ENCODE results near the gene LONP2. TPM values are rescaled to one million over a fixed set of nuclear protein-coding genes. Genes with fewer than 3 reads are reported as not detected.

The LONP2 gene
- total and polyA plus RNA-seq, 9 of the 15 experiments (the other 6 are each of a cell fraction or from before 2014, with no cell fraction given): 8.1 to 41.2 (median 25.6) TPM

DNA sequence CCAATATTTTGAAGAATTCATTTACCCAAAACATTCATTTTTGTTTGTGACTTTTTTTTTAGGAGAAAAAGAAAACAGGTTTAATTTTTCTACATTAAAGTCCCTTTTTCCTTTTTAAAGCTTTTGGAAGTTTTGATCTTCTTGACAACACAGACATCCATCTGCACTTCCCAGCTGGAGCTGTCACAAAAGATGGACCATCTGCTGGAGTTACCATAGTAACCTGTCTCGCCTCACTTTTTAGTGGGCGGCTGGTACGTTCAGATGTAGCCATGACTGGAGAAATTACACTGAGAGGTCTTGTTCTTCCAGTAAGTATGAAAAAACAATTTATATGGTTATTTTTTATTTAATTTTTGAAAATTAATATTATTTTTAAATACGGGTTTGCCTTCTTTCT, 103.9 kb downstream of the LONP2 start:
- DNase-seq (ENCODE audit: extremely low read depth in 1 of 4, low spot score in 3 of 4) (no peak), ATAC-seq (no peak), FAIRE-seq (no peak)
- in situ Hi-C loops (cut with MboI) (no loop called here), intact Hi-C loops (cut with micrococcal nuclease) (no loop called here)
- H3K9me1 ChIP-seq (ENCODE audit: control insufficient read depth, insufficient read depth, low read length): no peaks in the 10 kb centered on the region
- peak; percentile 57 for TF ChIP-seq RFX1 (IDR thresholded peaks at IDR 0.05)
- TF ChIP-seq PRDM10 (IDR thresholded peaks at IDR 0.05; ENCODE audit: partially characterized antibody): no peak
- ChIA-PET POLR2A (interaction anchor here (0.6 to 1.0 kb wide), 2 partner anchors 14 to 17 kb away, joined by 3 read pairs; no protein-coding TSS in a partner anchor), CTCF (ENCODE audit: low intra/inter-chr PET ratio) (interaction anchor here (0.7 kb wide), 1 partner anchor 194 kb away, joined by 6 read pairs; no protein-coding TSS in a partner anchor)
- H3K27me3 ChIP-seq (ENCODE audit: control insufficient read depth in 2 of 2, insufficient read depth in 2 of 2, low read length in 2 of 2): no peaks in the 10 kb centered on the region
- H4K20me1 ChIP-seq (replicated peaks; ENCODE audit: control insufficient read depth, insufficient read depth, low read length): no peaks in the 10 kb centered on the region
- H3K4me3 ChIP-seq: no peak overlapping the region
- no TSS peak for BruUV-seq (replicated peaks)
- no peak overlapping the region for H2AFZ ChIP-seq (ENCODE audit: low read depth, low read length)
- 94% methylated on average over 4 of the region's 4 CpGs for WGBS (ENCODE audit: insufficient coverage, low coverage, missing lambda C conversion rate)
- peaks cover 0 to 3% of the 10 kb centered on the region in 2 experiments; a peak in 1 of 5 replicates for H3K4me1 ChIP-seq (replicated peaks in 1 of 2; ENCODE audit: control insufficient read depth in 2 of 2, insufficient read depth in 2 of 2, low read length in 2 of 2)
- no peak overlapping the region for H3K4me2 ChIP-seq (ENCODE audit: insufficient read depth, low read length)
- no peaks in the 10 kb centered on the region for H3K79me2 ChIP-seq (ENCODE audit: control insufficient read depth, insufficient read depth, low read length)
- H3K9ac ChIP-seq (ENCODE audit: insufficient read depth in 1 of 2, low read depth in 2 of 2, low read length in 2 of 2): no peak overlapping the region
- no peaks in the 10 kb centered on the region for H3K9me3 ChIP-seq (replicated peaks; ENCODE audit: control insufficient read depth, insufficient read depth, low read depth, low read length)
- peaks cover 69% of the 10 kb centered on the region for H3K36me3 ChIP-seq (ENCODE audit: control insufficient read depth, insufficient read depth, low read length)
- H3K27ac ChIP-seq (ENCODE audit: extremely low read depth, low read depth, low read length): no peak overlapping the region
